DOHH2 (cell line): Measurements from ENCODE around the gene ADGRA1.

Experiments
- CTCF ChIP-seq: fragments of 200-600 bp; sonication (generic); IDR thresholded peaks from one replicate; pipeline ENCODE4 v1.5.1; 2014; ENCODE audit warnings: antibody characterized with exemption, mild to moderate bottlenecking, low read depth, low read length; ENCODE audit not compliant: poor library complexity, severe bottlenecking
- EZH2phosphoT487 ChIP-seq: fragments of 200-600 bp; sonication (generic); IDR thresholded peaks from 2 replicates; pipeline ENCODE4 v1.6.1; 2017; ENCODE audit warnings: borderline replicate concordance, mild to moderate bottlenecking, antibody characterized with exemption, low read length, moderate library complexity, mixed read lengths

- TF ChIP-seq CTCF, result no peak
- TF ChIP-seq EZH2phosphoT487, result no peak
These were observed 71.3 kb downstream of the ADGRA1 start for GRCh38 chr10:133158756-133159610.
